K562 (cell line): ENCODE data around the gene ZSCAN22. TPM values are rescaled to one million over a fixed set of nuclear protein-coding genes. Genes with fewer than 3 reads are reported as not detected.
A peak's percentile ranks its signal among the peaks of the same experiment; 100 is the strongest.

Source experiments
- CEBPG ChIP-seq, 3 experiments: fragments of 200-800 bp in 1 of 3; sonication (Bioruptor generic) in 1 of 3; sonication (generic) in 1 of 3; formaldehyde crosslinking in 1 of 3; IDR thresholded peaks in 2 of 3; conservative IDR thresholded peaks in 1 of 3; 2 replicates each; pipeline versions ENCODE4 v1.6.1 to v1.8.0; 2016 to 2022; ENCODE audit warnings: missing compliant biosample characterization in 2 of 3, missing genetic modification characterization in 2 of 3, mild to moderate bottlenecking in 1 of 3, missing genetic modification reagents in 1 of 3
- LCOR ChIP-seq: sonication (generic); formaldehyde crosslinking; IDR thresholded peaks from 2 replicates; pipeline ENCODE4 v1.8.0; 2022; ENCODE audit warnings: mild to moderate bottlenecking, missing genetic modification reagents
- RUNX1 ChIP-seq: sonication (generic); IDR thresholded peaks from 2 replicates; pipeline ENCODE4 v1.6.1; 2016; ENCODE audit warnings: antibody characterized with exemption, low read depth
- U2AF1 ChIP-seq: fragments of 200-400 bp; formaldehyde crosslinking; optimal IDR thresholded peaks from 2 replicates; pipeline ENCODE3; 2017; ENCODE audit warnings: mild to moderate bottlenecking, low read depth, low read length, moderate library complexity
- ZNF146 ChIP-seq: IDR thresholded peaks from one replicate; pipeline ENCODE4 v1.6.1; 2018; ENCODE audit warnings: missing compliant biosample characterization; ENCODE audit not compliant: unreplicated experiment
- ZNF224 ChIP-seq: sonication (generic); formaldehyde crosslinking; IDR thresholded peaks from 2 replicates; pipeline ENCODE4 v1.8.0; 2022; ENCODE audit warnings: mild to moderate bottlenecking, missing genetic modification reagents
- ZNF75A ChIP-seq: fragments of 450-650 bp; formaldehyde crosslinking; IDR thresholded peaks from 2 replicates; pipeline ENCODE4 v1.4.0; 2020; ENCODE audit warnings: mild to moderate bottlenecking
- polyA plus RNA-seq, 8 experiments: library from polyadenylated mRNA; depleted of rRNA in 4 of 8; stranded (reverse) in 5 of 8; unstranded in 3 of 8; fragments of >200 nt; fragmentation: Nextera tagmentation in 2 of 8; fragmentation: Illumina TruSeq in 1 of 8; extraction: Ambion mirVana in 2 of 8; extraction: Trizol in 1 of 8; gene quantifications; 2 replicates each; pipeline versions ENCODE4 v1.2.1 to v1.2.3, GENCODE V29; 2011 to 2014; ENCODE audit warnings: inconsistent platforms in 1 of 8, missing spikeins in 1 of 8
- total RNA-seq, 7 experiments: library from RNA; depleted of rRNA in 6 of 7; stranded (reverse); fragments of >200 nt in 6 of 7; fragmentation: Illumina TruSeq in 2 of 7; extraction: Trizol in 2 of 7; gene quantifications; 2 replicates each; pipeline versions ENCODE4 v1.2.1 to v1.2.3, GENCODE V29; 2011 to 2021; ENCODE audit warnings: low replicate concordance in 1 of 7
- TF ChIP-seq, protein P1 (sequence below), 2 experiments: fragments of 450-650 bp; IDR thresholded peaks; 2 replicates each; pipeline ENCODE4 v1.6.1; 2016; ENCODE audit warnings: mild to moderate bottlenecking in 2 of 2, borderline replicate concordance in 1 of 2, low read depth in 1 of 2, moderate library complexity in 1 of 2
- TF ChIP-seq, protein P2 (sequence below): fragments of 200-800 bp; sonication (Bioruptor generic); IDR thresholded peaks from 2 replicates; pipeline ENCODE4 v1.6.1; 2017; ENCODE audit warnings: missing genetic modification characterization, missing compliant biosample characterization
- TF ChIP-seq, protein P3 (sequence below): fragments of 250-450 bp; sonication (Bioruptor Pico); IDR thresholded peaks from 2 replicates; pipeline ENCODE4 v1.5.1; 2021; ENCODE audit warnings: mild to moderate bottlenecking

Gene ZSCAN22
- total and polyA plus RNA-seq, 9 of the 15 experiments (the other 6 are each of a cell fraction or from before 2014, with no cell fraction given), result 0.98 to 5.3 (median 3.0) TPM

DNA sequence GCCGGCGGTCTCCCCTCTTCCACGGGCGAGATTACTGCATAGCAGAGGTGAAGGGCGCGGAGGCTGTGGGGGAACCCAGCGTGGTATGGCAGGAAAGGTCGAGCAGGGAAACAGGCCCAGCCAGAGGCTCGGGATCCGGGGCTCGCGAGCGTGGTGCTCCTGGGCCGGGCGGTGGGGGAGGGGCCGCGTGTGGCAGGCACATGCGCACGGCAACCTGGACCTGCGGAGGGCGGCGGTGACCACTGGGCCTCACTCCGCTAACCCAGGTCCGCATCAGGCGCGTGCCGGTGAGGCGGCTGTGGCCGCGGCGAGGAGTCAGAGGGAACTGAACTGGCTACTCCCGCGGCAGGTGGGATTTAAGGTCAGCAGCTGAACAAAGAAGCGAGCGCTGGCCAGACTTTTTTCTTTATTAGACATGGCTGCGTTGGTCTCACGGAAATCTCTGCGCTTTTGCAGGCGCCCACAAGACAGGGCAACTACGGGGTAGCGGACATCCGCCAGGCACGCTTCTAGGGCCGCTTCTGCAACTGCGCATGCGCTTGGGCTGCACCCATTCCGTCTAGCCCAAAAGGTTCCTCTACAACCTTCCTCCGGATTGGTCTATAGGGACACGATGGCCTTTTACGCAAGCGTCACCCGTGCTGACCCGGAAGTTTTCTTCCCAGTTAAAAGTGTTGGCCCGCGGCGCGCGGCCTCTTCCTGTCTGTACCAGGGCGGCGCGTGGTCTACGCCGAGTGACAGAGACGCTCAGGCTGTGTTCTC lies 60.0 kb downstream of the ZSCAN22 start, which contains the start of gene RPS5 (continued):
- TF ChIP-seq, protein P1, sequence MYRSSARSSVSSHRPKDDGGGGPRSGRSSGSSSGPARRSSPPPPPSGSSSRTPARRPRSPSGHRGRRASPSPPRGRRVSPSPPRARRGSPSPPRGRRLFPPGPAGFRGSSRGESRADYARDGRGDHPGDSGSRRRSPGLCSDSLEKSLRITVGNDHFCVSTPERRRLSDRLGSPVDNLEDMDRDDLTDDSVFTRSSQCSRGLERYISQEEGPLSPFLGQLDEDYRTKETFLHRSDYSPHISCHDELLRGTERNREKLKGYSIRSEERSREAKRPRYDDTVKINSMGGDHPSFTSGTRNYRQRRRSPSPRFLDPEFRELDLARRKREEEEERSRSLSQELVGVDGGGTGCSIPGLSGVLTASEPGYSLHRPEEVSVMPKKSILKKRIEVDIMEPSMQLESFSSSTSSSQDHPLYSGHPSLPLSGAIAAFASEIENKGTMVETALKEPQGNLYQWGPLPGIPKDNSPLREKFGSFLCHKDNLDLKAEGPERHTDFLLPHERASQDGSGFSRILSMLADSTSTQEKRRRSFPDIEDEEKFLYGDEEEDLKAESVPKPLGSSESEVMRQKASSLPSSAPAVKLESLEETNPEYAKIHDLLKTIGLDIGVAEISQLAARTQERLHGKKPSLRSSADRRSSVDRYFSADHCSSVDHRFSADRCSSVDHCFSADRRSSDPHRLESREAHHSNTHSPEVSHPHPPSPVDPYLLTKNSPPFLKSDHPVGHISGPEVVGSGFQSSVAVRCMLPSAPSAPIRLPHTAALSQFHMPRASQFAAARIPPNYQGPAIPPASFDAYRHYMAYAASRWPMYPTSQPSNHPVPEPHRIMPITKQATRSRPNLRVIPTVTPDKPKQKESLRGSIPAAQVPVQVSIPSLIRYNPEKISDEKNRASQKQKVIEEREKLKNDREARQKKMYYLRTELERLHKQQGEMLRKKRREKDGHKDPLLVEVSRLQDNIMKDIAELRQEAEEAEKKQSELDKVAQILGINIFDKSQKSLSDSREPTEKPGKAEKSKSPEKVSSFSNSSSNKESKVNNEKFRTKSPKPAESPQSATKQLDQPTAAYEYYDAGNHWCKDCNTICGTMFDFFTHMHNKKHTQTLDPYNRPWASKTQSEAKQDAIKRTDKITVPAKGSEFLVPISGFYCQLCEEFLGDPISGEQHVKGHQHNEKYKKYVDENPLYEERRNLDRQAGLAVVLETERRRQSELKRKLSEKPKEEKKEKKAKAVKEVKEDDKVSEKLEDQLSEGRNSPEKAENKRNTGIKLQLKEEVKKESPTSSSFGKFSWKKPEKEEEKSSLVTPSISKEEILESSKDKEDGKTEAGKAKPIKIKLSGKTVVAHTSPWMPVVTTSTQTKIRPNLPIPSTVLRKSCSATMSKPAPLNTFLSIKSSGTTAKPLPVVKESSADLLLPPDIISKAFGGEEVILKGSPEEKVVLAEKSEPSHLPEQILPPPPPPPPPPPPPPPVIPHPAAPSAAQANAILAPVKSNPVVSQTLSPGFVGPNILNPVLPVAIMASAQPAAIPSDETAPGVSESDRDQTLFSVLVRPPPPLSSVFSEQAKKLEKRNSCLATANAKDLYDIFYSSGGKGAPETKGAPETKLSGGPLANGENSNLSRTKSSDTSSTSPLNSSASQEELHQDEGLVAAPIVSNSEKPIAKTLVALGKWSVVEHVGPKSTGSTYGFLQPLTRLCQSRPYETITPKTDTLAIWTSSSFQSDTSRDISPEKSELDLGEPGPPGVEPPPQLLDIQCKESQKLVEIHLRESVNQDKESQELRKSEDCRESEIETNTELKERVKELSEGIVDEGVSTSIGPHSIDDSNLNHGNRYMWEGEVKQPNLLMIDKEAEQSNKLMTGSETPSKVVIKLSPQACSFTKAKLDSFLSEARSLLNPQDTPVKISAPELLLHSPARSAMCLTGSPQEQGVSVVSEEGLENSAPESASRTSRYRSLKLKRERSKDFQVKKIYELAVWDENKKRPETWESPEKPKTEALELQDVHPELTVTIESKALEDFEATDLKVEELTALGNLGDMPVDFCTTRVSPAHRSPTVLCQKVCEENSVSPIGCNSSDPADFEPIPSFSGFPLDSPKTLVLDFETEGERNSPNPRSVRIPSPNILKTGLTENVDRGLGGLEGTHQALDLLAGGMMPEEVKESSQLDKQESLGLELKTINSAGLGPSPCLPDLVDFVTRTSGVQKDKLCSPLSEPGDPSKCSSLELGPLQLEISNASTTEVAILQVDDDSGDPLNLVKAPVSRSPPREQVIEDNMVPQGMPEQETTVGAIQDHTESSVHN (IDR thresholded peaks at IDR 0.05; ENCODE audit: borderline replicate concordance in 1 of 2, low read depth in 1 of 2), result no peak
- TF ChIP-seq CEBPG (CRISPR knock-in tag; IDR thresholded peaks at IDR 0.05) (peak; percentile 59; the same call in 1 of the 2 replicates), CEBPG (tag; conservative IDR thresholded peaks at IDR 0.05 in 1 of 2, IDR thresholded peaks at IDR 0.05 in 1 of 2) (peak; percentile 32 to 56; a peak in 2 of 4 replicates), U2AF1 (no peak), LCOR (CRISPR knock-in tag) (peak; percentile 83), ZNF146 (CRISPR knock-in tag) (no peak), ZNF75A (CRISPR knock-in tag) (no peak), RUNX1 (no peak), ZNF224 (CRISPR knock-in tag) (no peak)
- TF ChIP-seq, protein P2, sequence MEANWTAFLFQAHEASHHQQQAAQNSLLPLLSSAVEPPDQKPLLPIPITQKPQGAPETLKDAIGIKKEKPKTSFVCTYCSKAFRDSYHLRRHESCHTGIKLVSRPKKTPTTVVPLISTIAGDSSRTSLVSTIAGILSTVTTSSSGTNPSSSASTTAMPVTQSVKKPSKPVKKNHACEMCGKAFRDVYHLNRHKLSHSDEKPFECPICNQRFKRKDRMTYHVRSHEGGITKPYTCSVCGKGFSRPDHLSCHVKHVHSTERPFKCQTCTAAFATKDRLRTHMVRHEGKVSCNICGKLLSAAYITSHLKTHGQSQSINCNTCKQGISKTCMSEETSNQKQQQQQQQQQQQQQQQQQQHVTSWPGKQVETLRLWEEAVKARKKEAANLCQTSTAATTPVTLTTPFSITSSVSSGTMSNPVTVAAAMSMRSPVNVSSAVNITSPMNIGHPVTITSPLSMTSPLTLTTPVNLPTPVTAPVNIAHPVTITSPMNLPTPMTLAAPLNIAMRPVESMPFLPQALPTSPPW (CRISPR knock-in tag), result peak; percentile 60
- TF ChIP-seq, protein P3, sequence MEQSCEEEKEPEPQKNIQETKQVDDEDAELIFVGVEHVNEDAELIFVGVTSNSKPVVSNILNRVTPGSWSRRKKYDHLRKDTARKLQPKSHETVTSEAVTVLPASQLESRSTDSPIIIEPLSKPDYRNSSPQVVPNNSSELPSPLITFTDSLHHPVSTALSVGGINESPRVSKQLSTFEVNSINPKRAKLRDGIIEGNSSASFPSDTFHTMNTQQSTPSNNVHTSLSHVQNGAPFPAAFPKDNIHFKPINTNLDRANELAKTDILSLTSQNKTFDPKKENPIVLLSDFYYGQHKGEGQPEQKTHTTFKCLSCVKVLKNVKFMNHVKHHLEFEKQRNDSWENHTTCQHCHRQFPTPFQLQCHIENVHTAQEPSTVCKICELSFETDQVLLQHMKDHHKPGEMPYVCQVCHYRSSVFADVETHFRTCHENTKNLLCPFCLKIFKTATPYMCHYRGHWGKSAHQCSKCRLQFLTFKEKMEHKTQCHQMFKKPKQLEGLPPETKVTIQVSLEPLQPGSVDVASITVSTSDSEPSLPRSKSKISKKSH (CRISPR knock-in tag), result no peak
